Measurements from ENCODE around the gene GATA1.

Gene GATA1

GRCh38 chrX:48747415-48748016, 38.9 kb upstream of the GATA1 start:
- DNase-seq (ENCODE audit: low read depth in 2 of 2): no peak
- TF ChIP-seq CTCF (IDR thresholded peaks at IDR 0.05; ENCODE audit: low read depth, low read length): no peak
- H3K4me3 ChIP-seq (replicated peaks in 1 of 2; ENCODE audit: low read depth in 2 of 2, low read length in 2 of 2): no peak overlapping the region

DNA sequence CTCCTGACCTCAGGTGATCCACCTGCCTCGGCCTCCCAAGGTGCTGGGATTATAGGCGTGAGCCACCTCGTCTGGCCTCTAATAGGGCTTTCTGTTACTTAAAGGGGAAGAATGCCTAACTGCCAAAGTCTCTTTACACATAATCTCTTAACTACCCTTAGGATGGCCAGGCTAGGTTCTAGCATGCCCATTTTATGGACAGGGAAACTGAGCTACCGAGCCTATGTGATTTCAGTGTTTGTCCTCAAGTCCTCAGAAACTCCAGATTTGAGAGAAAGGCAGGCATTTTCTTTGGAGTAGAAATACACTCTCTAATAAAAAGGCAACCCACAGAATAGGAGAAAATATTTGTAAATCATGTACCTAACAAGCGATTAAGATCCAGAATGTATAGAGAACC, 37.2 kb upstream of the GATA1 start:
- no peak for TF ChIP-seq CTCF (IDR thresholded peaks at IDR 0.05; ENCODE audit: low read depth, low read length)
- no peak for DNase-seq (ENCODE audit: low read depth in 2 of 2)

DNA sequence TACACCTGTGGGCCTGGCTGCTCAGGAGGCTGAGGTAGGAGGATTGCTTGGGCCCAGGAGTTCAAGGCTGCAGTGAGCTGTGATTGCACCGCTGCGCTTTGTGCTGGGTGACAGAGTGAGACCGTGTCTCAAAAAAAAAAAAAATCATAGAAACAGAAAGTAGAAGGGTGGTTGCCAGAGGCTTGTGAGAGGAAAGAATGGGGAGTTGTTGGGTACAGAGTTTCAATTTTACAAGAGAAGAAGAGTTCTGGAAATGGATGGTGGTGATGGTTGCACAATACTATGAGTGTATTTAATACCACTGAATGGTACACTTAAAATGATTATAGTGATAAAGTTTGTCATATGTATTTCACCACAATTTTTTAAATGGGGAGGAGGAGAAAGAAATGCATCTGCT, 35.0 kb upstream of the GATA1 start:
- DNase-seq (ENCODE audit: low read depth in 2 of 2): no peak
- no peak overlapping the region for H3K4me3 ChIP-seq (replicated peaks in 1 of 2; ENCODE audit: low read depth in 2 of 2, low read length in 2 of 2)
- no peak for TF ChIP-seq CTCF (IDR thresholded peaks at IDR 0.05; ENCODE audit: low read depth, low read length)

More for the DNA sequence above, 37.2 kb upstream of the GATA1 start:
- H3K4me3 ChIP-seq (replicated peaks in 1 of 2; ENCODE audit: low read depth in 2 of 2, low read length in 2 of 2): no peak overlapping the region

- DNase-seq (ENCODE audit: low read depth in 2 of 2): no peak
- no peak for TF ChIP-seq CTCF (IDR thresholded peaks at IDR 0.05; ENCODE audit: low read depth, low read length)
- H3K4me3 ChIP-seq (replicated peaks in 1 of 2; ENCODE audit: low read depth in 2 of 2, low read length in 2 of 2): no peak overlapping the region
These were observed 33.9 kb upstream of the GATA1 start for GRCh38 chrX:48752498-48752897.

DNA sequence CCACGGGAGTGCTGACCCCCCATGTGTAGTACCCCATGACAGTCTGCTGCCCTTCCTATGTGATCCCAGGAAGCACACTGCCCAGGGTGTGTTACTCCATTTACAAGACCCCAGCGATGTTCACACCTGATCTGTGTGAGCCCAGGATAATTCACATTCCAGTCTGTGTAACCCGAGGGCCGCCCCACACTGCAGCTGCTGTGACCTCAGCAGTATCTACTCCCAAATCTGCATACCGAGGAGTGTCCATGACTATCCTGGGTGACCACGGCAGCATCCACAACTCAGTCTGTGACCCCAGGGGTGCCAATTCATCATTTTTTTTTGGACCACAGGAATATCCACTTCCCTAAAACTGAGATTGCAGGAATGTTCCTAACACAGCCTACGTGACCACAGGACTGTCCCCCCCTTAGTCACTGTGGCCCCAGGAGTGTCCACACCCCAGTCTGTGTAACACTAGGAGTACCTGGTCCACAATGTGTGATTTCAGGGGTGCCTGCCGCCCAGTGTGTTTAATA, 32.6 kb upstream of the GATA1 start:
- no peak for TF ChIP-seq CTCF (IDR thresholded peaks at IDR 0.05; ENCODE audit: low read depth, low read length)

GRCh38 chrX:48754238-48754637, 32.2 kb upstream of the GATA1 start:
- H3K4me3 ChIP-seq (replicated peaks in 1 of 2; ENCODE audit: low read depth in 2 of 2, low read length in 2 of 2): no peak overlapping the region
- no peak for DNase-seq (ENCODE audit: low read depth in 2 of 2)
- TF ChIP-seq CTCF (IDR thresholded peaks at IDR 0.05; ENCODE audit: low read depth, low read length): no peak

More for the DNA sequence above, 32.6 kb upstream of the GATA1 start:
- no peak for DNase-seq (ENCODE audit: low read depth in 2 of 2)
- H3K4me3 ChIP-seq (replicated peaks in 1 of 2; ENCODE audit: low read depth in 2 of 2, low read length in 2 of 2): no peak overlapping the region

Measured in cardiac fibroblast (primary cell).